Measurements from ENCODE around the gene CDH4.

The CDH4 gene

GRCh38 chr20:61662226-61662967, 410.3 kb downstream of the CDH4 start:
- Histone ChIP-seq H3K4me1 (ENCODE audit: insufficient read depth, low read length) (no peaks in the 10 kb centered on the region), H3K4me3 (ENCODE audit: low read depth in 1 of 2, low read length in 2 of 2) (no peak overlapping the region), H3K9me3 (ENCODE audit: insufficient read depth, low read length, severe bottlenecking) (no peaks in the 10 kb centered on the region), H3K4me2 (ENCODE audit: insufficient read depth, low read length) (no peak overlapping the region), H3K27me3 (ENCODE audit: insufficient read depth, low read length, poor library complexity) (peaks cover under 1% of the 10 kb centered on the region), H3K9ac (ENCODE audit: low read depth, low read length) (no peak overlapping the region), H3K79me2 (ENCODE audit: insufficient read depth, low read length) (no peaks in the 10 kb centered on the region), H3K27ac (ENCODE audit: low read length) (no peak overlapping the region), H2AFZ (ENCODE audit: low read depth, low read length) (no peak overlapping the region), H3K36me3 (ENCODE audit: insufficient read depth, low read length) (no peaks in the 10 kb centered on the region), H4K20me1 (ENCODE audit: insufficient read depth, low read length) (peaks cover 10% of the 10 kb centered on the region; the same call in 1 of the 2 replicates)
- ATAC-seq (ENCODE audit: insufficient read depth, low read depth) (no peak), DNase-seq (no peak)
- TF ChIP-seq EZH2 (IDR thresholded peaks at IDR 0.05; ENCODE audit: borderline replicate concordance, low read depth, low read length, severe bottlenecking) = no peak
- TF ChIP-seq, protein P1, sequence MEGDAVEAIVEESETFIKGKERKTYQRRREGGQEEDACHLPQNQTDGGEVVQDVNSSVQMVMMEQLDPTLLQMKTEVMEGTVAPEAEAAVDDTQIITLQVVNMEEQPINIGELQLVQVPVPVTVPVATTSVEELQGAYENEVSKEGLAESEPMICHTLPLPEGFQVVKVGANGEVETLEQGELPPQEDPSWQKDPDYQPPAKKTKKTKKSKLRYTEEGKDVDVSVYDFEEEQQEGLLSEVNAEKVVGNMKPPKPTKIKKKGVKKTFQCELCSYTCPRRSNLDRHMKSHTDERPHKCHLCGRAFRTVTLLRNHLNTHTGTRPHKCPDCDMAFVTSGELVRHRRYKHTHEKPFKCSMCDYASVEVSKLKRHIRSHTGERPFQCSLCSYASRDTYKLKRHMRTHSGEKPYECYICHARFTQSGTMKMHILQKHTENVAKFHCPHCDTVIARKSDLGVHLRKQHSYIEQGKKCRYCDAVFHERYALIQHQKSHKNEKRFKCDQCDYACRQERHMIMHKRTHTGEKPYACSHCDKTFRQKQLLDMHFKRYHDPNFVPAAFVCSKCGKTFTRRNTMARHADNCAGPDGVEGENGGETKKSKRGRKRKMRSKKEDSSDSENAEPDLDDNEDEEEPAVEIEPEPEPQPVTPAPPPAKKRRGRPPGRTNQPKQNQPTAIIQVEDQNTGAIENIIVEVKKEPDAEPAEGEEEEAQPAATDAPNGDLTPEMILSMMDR (IDR thresholded peaks at IDR 0.05; ENCODE audit: borderline replicate concordance, extremely low read depth, low read length, poor library complexity, severe bottlenecking) = peak; percentile 39

DNA sequence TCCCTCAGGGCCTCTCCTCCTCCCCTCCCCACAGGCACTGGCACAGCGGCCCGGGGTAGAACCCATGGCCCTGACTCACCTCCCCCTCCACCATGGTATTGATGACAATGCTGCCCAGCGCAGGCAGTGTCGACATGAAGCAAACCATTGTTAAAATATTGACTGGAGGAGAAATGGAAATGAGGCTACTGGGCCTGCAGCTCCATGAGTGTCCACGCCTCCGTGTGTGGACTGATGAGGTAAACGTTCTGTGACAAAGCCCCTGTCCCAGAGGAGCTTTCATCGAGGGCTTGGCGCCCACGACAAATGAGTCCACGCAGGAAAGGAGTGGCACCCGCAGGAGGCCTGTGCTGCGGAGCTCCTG, 410.9 kb downstream of the CDH4 start:
- Histone ChIP-seq H2AFZ (ENCODE audit: low read depth, low read length) (no peak overlapping the region), H4K20me1 (ENCODE audit: insufficient read depth, low read length) (peaks cover 10% of the 10 kb centered on the region; the same call in 1 of the 2 replicates), H3K9me3 (ENCODE audit: insufficient read depth, low read length, severe bottlenecking) (no peaks in the 10 kb centered on the region), H3K4me2 (ENCODE audit: insufficient read depth, low read length) (no peak overlapping the region), H3K27me3 (ENCODE audit: insufficient read depth, low read length, poor library complexity) (peaks cover 2% of the 10 kb centered on the region), H3K79me2 (ENCODE audit: insufficient read depth, low read length) (no peaks in the 10 kb centered on the region), H3K4me3 (ENCODE audit: low read depth in 1 of 2, low read length in 2 of 2) (no peak overlapping the region), H3K27ac (ENCODE audit: low read length) (no peak overlapping the region), H3K4me1 (ENCODE audit: insufficient read depth, low read length) (no peaks in the 10 kb centered on the region), H3K9ac (ENCODE audit: low read depth, low read length) (no peak overlapping the region), H3K36me3 (ENCODE audit: insufficient read depth, low read length) (no peaks in the 10 kb centered on the region)
- DNase-seq (no peak), ATAC-seq (ENCODE audit: insufficient read depth, low read depth) (no peak)
- TF ChIP-seq, protein P1 (IDR thresholded peaks at IDR 0.05; ENCODE audit: borderline replicate concordance, extremely low read depth, low read length, poor library complexity, severe bottlenecking) = no peak
- TF ChIP-seq EZH2 (IDR thresholded peaks at IDR 0.05; ENCODE audit: borderline replicate concordance, low read depth, low read length, severe bottlenecking) = no peak

DNA sequence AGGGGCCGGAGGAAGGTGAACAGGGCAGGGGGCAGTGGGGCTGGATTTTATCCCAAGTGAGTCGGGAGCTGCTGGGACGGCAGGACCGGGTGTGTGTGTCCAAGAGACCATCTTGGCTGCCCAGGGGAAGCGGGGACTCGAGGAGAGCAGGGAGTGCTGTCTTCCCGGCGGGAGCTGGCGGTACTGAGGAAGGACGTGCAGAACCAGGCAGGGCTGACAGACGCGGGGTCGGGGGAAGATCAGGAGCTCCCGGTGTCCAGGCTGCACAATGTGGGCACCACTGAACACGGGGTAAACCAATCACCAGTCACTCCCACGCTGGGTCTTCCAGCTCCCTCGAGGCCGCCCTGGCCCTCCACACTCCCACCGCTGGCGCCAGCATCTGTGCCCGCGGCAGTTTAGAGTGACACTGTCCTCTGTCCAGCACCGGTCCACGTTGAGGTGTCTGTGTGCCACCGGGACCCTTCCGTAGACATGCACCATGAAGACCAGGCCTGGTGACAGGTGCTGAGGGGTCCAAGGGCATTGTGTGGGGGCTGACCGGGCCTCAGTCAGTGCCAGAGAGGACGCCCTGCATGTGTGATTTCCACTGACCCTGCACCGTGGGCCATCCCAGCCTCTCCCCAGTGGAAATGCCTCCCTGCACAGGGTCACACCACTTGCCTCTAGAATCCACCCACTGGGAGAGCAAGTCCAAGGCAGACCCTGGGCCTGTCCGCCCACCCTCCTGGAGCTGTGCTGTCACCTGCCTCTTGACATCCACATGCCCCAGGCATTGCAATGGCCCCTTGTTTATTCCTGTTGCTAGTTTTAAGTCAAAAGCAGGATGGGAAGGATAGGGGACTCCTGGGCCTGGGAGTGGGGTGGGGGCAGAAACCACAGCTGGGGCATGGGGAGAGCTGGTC, 411.7 kb downstream of the CDH4 start:
- TF ChIP-seq, protein P1 (IDR thresholded peaks at IDR 0.05; ENCODE audit: borderline replicate concordance, extremely low read depth, low read length, poor library complexity, severe bottlenecking) = no peak
- no peak for TF ChIP-seq EZH2 (IDR thresholded peaks at IDR 0.05; ENCODE audit: borderline replicate concordance, low read depth, low read length, severe bottlenecking)
- Histone ChIP-seq H3K27me3 (ENCODE audit: insufficient read depth, low read length, poor library complexity) (peaks cover 7% of the 10 kb centered on the region), H3K4me1 (ENCODE audit: insufficient read depth, low read length) (no peaks in the 10 kb centered on the region), H3K27ac (ENCODE audit: low read length) (no peak overlapping the region), H2AFZ (ENCODE audit: low read depth, low read length) (no peak overlapping the region), H3K9ac (ENCODE audit: low read depth, low read length) (no peak overlapping the region), H3K79me2 (ENCODE audit: insufficient read depth, low read length) (no peaks in the 10 kb centered on the region), H3K4me2 (ENCODE audit: insufficient read depth, low read length) (no peak overlapping the region), H3K36me3 (ENCODE audit: insufficient read depth, low read length) (no peaks in the 10 kb centered on the region), H4K20me1 (ENCODE audit: insufficient read depth, low read length) (peaks cover 10% of the 10 kb centered on the region; the same call in 1 of the 2 replicates), H3K9me3 (ENCODE audit: insufficient read depth, low read length, severe bottlenecking) (no peaks in the 10 kb centered on the region), H3K4me3 (ENCODE audit: low read depth in 1 of 2, low read length in 2 of 2) (no peak overlapping the region)
- no peak for ATAC-seq (ENCODE audit: insufficient read depth, low read depth)
- no peak for DNase-seq
